Erythroblast (primary cell): Measurements from ENCODE around the gene NEURL1B.

ENCODE experiments used
- GATA1 ChIP-seq: IDR thresholded peaks from 2 replicates; pipeline ENCODE4 v1.6.1; 2011; ENCODE audit warnings: low read depth, mild to moderate bottlenecking, control low read depth, low read length, moderate library complexity
- POLR2A ChIP-seq: IDR thresholded peaks from 2 replicates; pipeline ENCODE4 v1.6.1; 2011; ENCODE audit warnings: mild to moderate bottlenecking, low read length

- TF ChIP-seq POLR2A = no peak
- TF ChIP-seq GATA1 = no peak
These were observed 80.6 kb downstream of the NEURL1B start for GRCh38 chr5:172721455-172722326.
